Panc1 (cell line): ENCODE data around the gene LATS2. TPM values are rescaled to one million over a fixed set of nuclear protein-coding genes. Genes with fewer than 3 reads are reported as not detected.

Source experiments
- ATAC-seq: fragments of 200-7000 bp; cut with Tn5 transposase; 2 replicates; pipeline ENCODE4 v1.9.1; 2020; ENCODE audit warnings: mild to moderate bottlenecking, moderate library complexity
- BruUV-seq: library from RNA; stranded (reverse); fragments of 400-500 nt; replicated peaks from 2 replicates; lab custom pipeline; 2021; lab: Mats Ljungman, UMichigan
- CTCF ChIA-PET: fragments of 300-600 bp; sonication (Branson Sonifier 250); formaldehyde crosslinking; loops from one replicate; lab custom pipeline; 2022; ENCODE audit warnings: antibody characterized with exemption; lab: Charles Lee
- POLR2A ChIA-PET: fragments of 300-600 bp; sonication (Branson Sonifier 250); formaldehyde crosslinking; loops from one replicate; lab custom pipeline; 2022; ENCODE audit warnings: antibody characterized with exemption; lab: Charles Lee
- DNase-seq: peaks from one replicate; pipeline ENCODE4 v3.0.0-alpha.2; 2010; ENCODE audit warnings: low read depth, low spot score
- H3K27ac ChIP-seq: 2 replicates; pipeline ENCODE4 v1.5.1; 2011; ENCODE audit warnings: mild to moderate bottlenecking, low read length, inconsistent platforms
- H3K27me3 ChIP-seq: fragments of 200-500 bp; sonication (Bioruptor generic); 2 replicates; pipeline ENCODE4 v1.6.0; 2014; ENCODE audit warnings: low read length, inconsistent platforms; ENCODE audit not compliant: control insufficient read depth, insufficient read depth
- H3K36me3 ChIP-seq: fragments of 200-500 bp; sonication (Bioruptor generic); 2 replicates; pipeline ENCODE4 v1.5.1; 2014; ENCODE audit warnings: inconsistent platforms, mild to moderate bottlenecking, low read length, moderate library complexity; ENCODE audit not compliant: control insufficient read depth, insufficient read depth
- H3K4me1 ChIP-seq: 2 replicates; pipeline ENCODE4 v1.5.1; 2011; ENCODE audit warnings: inconsistent platforms, mild to moderate bottlenecking, low read length, moderate library complexity; ENCODE audit not compliant: control insufficient read depth, insufficient read depth
- H3K4me3 ChIP-seq, 2 experiments: 2 replicates each; pipeline ENCODE4 v1.5.1; 2011 to 2012; ENCODE audit warnings: low read depth in 2 of 2, low read length in 2 of 2, mild to moderate bottlenecking in 2 of 2, inconsistent platforms in 1 of 2, moderate library complexity in 1 of 2
- H3K9me3 ChIP-seq: fragments of 200-500 bp; sonication (Bioruptor generic); 2 replicates; pipeline ENCODE4 v1.5.1; 2014; ENCODE audit warnings: low read depth, mild to moderate bottlenecking, inconsistent platforms, low read length, moderate library complexity; ENCODE audit not compliant: control insufficient read depth, insufficient read depth
- CTCF ChIP-seq: fragments of 450-650 bp; IDR thresholded peaks from 2 replicates; pipeline ENCODE4 v1.5.1; 2017; ENCODE audit warnings: mild to moderate bottlenecking
- POLR2AphosphoS5 ChIP-seq: IDR thresholded peaks from 2 replicates; pipeline ENCODE4 v1.6.1; 2012; ENCODE audit warnings: mild to moderate bottlenecking, low read depth, low read length, moderate library complexity
- REST ChIP-seq, 2 experiments: IDR thresholded peaks; 2 replicates each; pipeline ENCODE4 v1.6.1; 2011 to 2012; ENCODE audit warnings: low read depth in 2 of 2, control low read depth in 1 of 2, low read length in 1 of 2, mild to moderate bottlenecking in 1 of 2, moderate library complexity in 1 of 2; ENCODE audit not compliant: insufficient read depth in 1 of 2
- SIN3A ChIP-seq: IDR thresholded peaks from 2 replicates; pipeline ENCODE4 v1.6.1; 2012; ENCODE audit warnings: low read depth, mild to moderate bottlenecking, low read length, moderate library complexity, borderline replicate concordance; ENCODE audit not compliant: insufficient read depth
- TCF7L2 ChIP-seq: IDR thresholded peaks from 2 replicates; pipeline ENCODE4 v1.6.1; 2011; ENCODE audit warnings: mild to moderate bottlenecking, low read depth, low read length, inconsistent platforms
- in situ Hi-C: cut with HindIII; loops from 2 replicates; pipeline ENCODE4 v1.10.0; 2016; ENCODE audit warnings: low sequenced_read_pairs, low pct_unique_long_range_greater_than_20kb
- intact Hi-C: fragments of 100-400 bp; cut with micrococcal nuclease; formaldehyde crosslinking; loops from one replicate; pipeline ENCODE4 v1.10.0; 2022; ENCODE audit not compliant: unreplicated experiment
- total RNA-seq: library from RNA; stranded (reverse); gene quantifications from one replicate; pipeline ENCODE4 v1.2.1, GENCODE V29; 2021; ENCODE audit not compliant: unreplicated experiment

LATS2 gene
- total RNA-seq, 1 experiment from 2014 or later = 24.5 TPM

DNA sequence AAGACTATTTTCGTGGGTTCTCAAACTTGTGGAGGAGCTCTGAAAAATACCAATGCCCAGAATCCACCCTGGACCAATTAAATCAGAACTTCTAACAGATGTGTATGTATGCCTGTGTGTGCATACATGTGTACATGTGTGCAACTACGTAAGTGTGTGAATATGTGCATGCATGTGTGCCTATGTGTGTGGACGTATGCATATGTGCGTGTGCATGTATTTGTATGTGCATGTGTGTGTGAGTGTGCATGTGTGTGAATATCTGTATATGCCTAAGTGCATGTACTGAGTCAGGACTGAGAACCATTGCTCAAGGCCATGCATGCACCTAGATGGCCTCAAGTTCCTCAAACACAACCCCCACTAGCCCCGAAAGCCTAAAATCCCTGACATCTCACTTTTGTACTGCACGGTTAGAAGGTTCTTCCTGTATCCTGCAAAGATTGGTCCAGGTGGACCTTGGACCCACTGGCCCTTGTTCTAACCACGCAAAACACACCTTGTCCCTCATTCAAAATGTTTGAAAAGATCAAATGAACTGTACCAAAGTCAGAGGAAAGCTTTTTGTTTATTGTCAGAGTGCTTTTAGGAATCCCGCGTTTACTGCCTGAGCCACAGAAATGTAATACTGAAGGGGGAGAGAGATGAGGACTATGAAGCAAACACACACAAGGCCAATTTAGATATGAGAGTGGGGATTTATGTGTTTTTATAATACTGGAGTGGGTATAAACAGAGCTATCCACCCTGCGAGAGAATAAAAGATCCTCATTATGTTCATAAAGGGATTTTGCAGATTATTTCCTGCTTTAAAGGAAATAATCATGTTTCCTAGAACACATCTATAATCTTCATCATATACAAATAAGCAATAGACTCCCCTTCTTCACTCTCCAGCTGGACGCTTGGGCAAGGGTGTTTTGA lies 39.1 kb downstream of the LATS2 start:
- BruUV-seq = no TSS peak
- DNase-seq = no peak
- Histone ChIP-seq H3K36me3 (no peaks in the 10 kb centered on the region), H3K9me3 (no peaks in the 10 kb centered on the region), H3K27ac (no peak overlapping the region), H3K27me3 (no peaks in the 10 kb centered on the region), H3K4me3 (no peak overlapping the region), H3K4me1 (no peaks in the 10 kb centered on the region; the same call in none of the 2 replicates)
- in situ Hi-C loops (no loop called here), intact Hi-C loops (no loop called here)
- no peak for TF ChIP-seq REST (IDR thresholded peaks at IDR 0.05; ENCODE audit: insufficient read depth in 1 of 2, low read depth in 2 of 2, low read length in 1 of 2)
- no peak for TF ChIP-seq POLR2AphosphoS5
- TF ChIP-seq TCF7L2 = no peak
- POLR2A ChIA-PET = no interaction called here
- CTCF ChIA-PET = no interaction called here
- ATAC-seq = no peak

DNA sequence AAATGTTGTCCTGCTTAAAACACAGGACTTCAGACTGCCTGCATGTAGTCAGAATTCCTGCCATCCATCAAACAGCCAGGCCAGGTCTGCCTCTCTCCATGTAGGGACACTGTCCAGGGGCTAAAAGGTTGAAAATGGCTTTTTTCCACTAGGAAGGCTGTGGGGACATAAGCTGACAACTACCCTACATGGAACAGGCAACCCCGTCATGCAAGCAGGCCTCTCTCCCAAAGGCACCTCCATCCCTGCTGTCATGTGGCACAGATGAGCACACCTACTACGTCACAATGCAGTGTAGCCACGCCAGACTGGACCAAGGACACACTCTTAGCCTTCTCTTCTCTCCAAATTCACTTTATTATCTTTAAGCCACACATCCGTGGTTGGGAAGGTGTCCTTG lies 40.8 kb downstream of the LATS2 start:
- DNase-seq (no peak), ATAC-seq (no peak)
- no peaks in the 10 kb centered on the region for H3K36me3 ChIP-seq
- TF ChIP-seq SIN3A (no peak), TCF7L2 (no peak), REST (IDR thresholded peaks at IDR 0.05; ENCODE audit: insufficient read depth in 1 of 2, low read depth in 2 of 2, low read length in 1 of 2) (no peak), POLR2AphosphoS5 (no peak), CTCF (no peak)
- no peak overlapping the region for H3K27ac ChIP-seq
- no TSS peak for BruUV-seq
- no peaks in the 10 kb centered on the region for H3K9me3 ChIP-seq
- in situ Hi-C loops = no loop called here
- H3K27me3 ChIP-seq = no peaks in the 10 kb centered on the region
- intact Hi-C loops = no loop called here
- POLR2A ChIA-PET = no interaction called here
- CTCF ChIA-PET = no interaction called here
- peaks cover 5% of the 10 kb centered on the region for H3K4me1 ChIP-seq
- H3K4me3 ChIP-seq = no peak overlapping the region
